Trophoblast cell (in vitro differentiated cells and primary cell): ENCODE measurements around the gene CNPPD1. TPM values are rescaled to one million over a fixed set of nuclear protein-coding genes. Genes with fewer than 3 reads are reported as not detected.

Experiments used
- DNase-seq, 2 donors: peaks; one replicate each; pipeline ENCODE4 v3.0.0-alpha.2; 2016
- H2AFZ ChIP-seq: 2 replicates; pipeline ENCODE4 v1.6.1; 2013; ENCODE audit warnings: low read length, moderate library complexity, mild to moderate bottlenecking; ENCODE audit not compliant: insufficient read depth, poor library complexity
- H2AK5ac ChIP-seq: 2 replicates; pipeline ENCODE4 v1.6.1; 2013; ENCODE audit warnings: mild to moderate bottlenecking, low read length
- H2BK120ac ChIP-seq: 2 replicates; pipeline ENCODE4 v1.6.1; 2013; ENCODE audit warnings: low read length, mild to moderate bottlenecking, moderate library complexity; ENCODE audit not compliant: insufficient read depth, poor library complexity
- H2BK12ac ChIP-seq: 2 replicates; pipeline ENCODE4 v1.6.1; 2013; ENCODE audit warnings: mild to moderate bottlenecking, low read length, moderate library complexity
- H2BK5ac ChIP-seq: 2 replicates; pipeline ENCODE4 v1.6.1; 2013; ENCODE audit warnings: low read length, low read depth, moderate library complexity, mild to moderate bottlenecking; ENCODE audit not compliant: poor library complexity
- H3K14ac ChIP-seq: 2 replicates; pipeline ENCODE4 v1.6.1; 2013; ENCODE audit warnings: mild to moderate bottlenecking, low read length
- H3K18ac ChIP-seq: 2 replicates; pipeline ENCODE4 v1.6.1; 2013; ENCODE audit warnings: mild to moderate bottlenecking, low read length
- H3K23ac ChIP-seq: 2 replicates; pipeline ENCODE4 v1.6.1; 2013; ENCODE audit warnings: low read length
- H3K27ac ChIP-seq: 2 replicates; pipeline ENCODE4 v1.5.1; 2013; ENCODE audit warnings: low read depth, mild to moderate bottlenecking, inconsistent platforms, low read length, moderate library complexity
- H3K27me3 ChIP-seq: 2 replicates; pipeline ENCODE4 v1.6.1; 2013; ENCODE audit warnings: inconsistent platforms, mild to moderate bottlenecking, low read length, moderate library complexity; ENCODE audit not compliant: insufficient read depth
- H3K36me3 ChIP-seq, 2 experiments: 1 replicate in 1 of 2; 2 replicates in 1 of 2; pipeline ENCODE4 v1.6.1; 2013; ENCODE audit warnings: low read length in 2 of 2, mild to moderate bottlenecking in 2 of 2, moderate library complexity in 1 of 2; ENCODE audit not compliant: insufficient read depth in 2 of 2, control insufficient read depth in 1 of 2
- H3K4ac ChIP-seq: 2 replicates; pipeline ENCODE4 v1.6.1; 2013; ENCODE audit warnings: low read depth, mild to moderate bottlenecking, low read length, moderate library complexity
- H3K4me1 ChIP-seq, 2 experiments: 1 replicate in 1 of 2; 2 replicates in 1 of 2; pipeline ENCODE4 v1.6.1; 2013; ENCODE audit warnings: low read length in 2 of 2, mild to moderate bottlenecking in 2 of 2, moderate library complexity in 1 of 2; ENCODE audit not compliant: insufficient read depth in 2 of 2, control insufficient read depth in 1 of 2
- H3K4me2 ChIP-seq: 2 replicates; pipeline ENCODE4 v1.6.1; 2013; ENCODE audit warnings: inconsistent platforms, mild to moderate bottlenecking, low read length, moderate library complexity
- H3K4me3 ChIP-seq: 2 replicates; pipeline ENCODE4 v1.5.1; 2013; ENCODE audit warnings: mild to moderate bottlenecking, low read depth, low read length, inconsistent platforms
- H3K79me1 ChIP-seq: one replicate; pipeline ENCODE4 v1.6.1; 2013; ENCODE audit warnings: low read length
- H3K79me2 ChIP-seq: 2 replicates; pipeline ENCODE4 v1.6.1; 2013; ENCODE audit warnings: low read length, mild to moderate bottlenecking; ENCODE audit not compliant: control insufficient read depth, insufficient read depth, poor library complexity
- H3K9ac ChIP-seq: 2 replicates; pipeline ENCODE4 v1.6.1; 2013; ENCODE audit warnings: mild to moderate bottlenecking, low read length
- H3K9me3 ChIP-seq: 2 replicates; pipeline ENCODE4 v1.6.1; 2013; ENCODE audit warnings: low read depth, mild to moderate bottlenecking, control low read depth, inconsistent platforms, low read length; ENCODE audit not compliant: insufficient read depth
- H4K12ac ChIP-seq: 2 replicates; pipeline ENCODE4 v1.6.1; 2013; ENCODE audit warnings: low read depth, mild to moderate bottlenecking, low read length, moderate library complexity
- H4K8ac ChIP-seq: 2 replicates; pipeline ENCODE4 v1.6.1; 2013; ENCODE audit warnings: low read depth, mild to moderate bottlenecking, low read length, moderate library complexity
- H4K91ac ChIP-seq: one replicate; pipeline ENCODE4 v1.6.1; 2013; ENCODE audit warnings: low read depth, mild to moderate bottlenecking, low read length, moderate library complexity
- WGBS: extraction: QIAGEN DNeasy Blood & Tissue Kit; methylation state at CpG from one replicate; pipeline ENCODE4 v1.1.7; 2013; ENCODE audit warnings: missing lambda C conversion rate; ENCODE audit not compliant: insufficient read length, insufficient coverage; ENCODE audit errors: extremely low coverage; 5-methylcytosine and 5-hydroxymethylcytosine counted together
- polyA plus RNA-seq: library from polyadenylated mRNA; stranded (reverse); fragments of 200-250 nt; gene quantifications from 2 replicates; pipeline ENCODE4 v1.2.3, GENCODE V29; 2013

CNPPD1 gene
- polyA plus RNA-seq = 18.0 and 19.3 TPM in 2 replicates

DNA sequence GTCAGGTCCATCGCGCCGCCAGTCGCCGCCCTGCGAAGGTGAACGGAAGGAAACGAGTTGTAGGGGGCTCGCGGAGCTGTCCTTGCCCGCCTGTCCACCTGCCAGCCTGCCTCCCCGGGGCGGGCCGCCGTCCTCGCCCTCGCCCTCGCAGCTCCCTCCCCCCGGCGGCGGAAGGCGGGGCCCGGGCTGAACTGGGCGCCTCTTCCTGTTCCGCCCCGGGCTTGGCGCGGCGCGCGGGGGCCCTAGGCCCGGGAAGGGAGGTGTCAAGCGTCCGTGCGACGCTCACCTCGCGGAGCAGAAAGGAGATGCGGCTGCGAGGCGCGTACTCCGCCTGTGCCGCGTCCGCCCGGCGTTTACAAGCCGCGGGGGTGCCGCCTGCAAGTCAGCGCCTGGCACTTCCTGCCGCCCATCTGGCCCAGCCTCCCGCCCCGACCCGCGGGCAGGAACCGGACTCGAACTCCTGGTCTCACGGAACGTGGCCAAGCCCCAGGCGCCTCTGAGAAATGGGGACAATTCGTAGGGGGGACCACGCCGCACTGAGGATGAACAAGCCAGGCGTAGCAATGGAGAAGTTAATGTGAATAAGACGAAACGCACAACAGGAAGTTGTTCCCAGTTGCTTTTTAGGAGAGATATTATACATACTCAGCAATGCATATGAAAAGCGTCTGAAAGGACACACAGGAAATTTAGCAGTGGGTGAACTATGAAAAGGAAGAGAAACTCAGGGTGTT is at the start of gene CNPPD1:
Gene CNPPD1, minus strand, starts transcription at position 108 of the 734 bp plus-strand sequence. Its CDS starts 97 bp downstream, at position 11.
- Histone ChIP-seq H2AK5ac (peak within 1 kb of the TSS; percentile 23), H3K14ac (peak within 1 kb of the TSS; percentile 96), H3K79me2 (peaks cover 7% of the 10 kb centered on the region), H3K23ac (no peak within 1 kb of the TSS), H3K4ac (peak within 1 kb of the TSS; percentile 76), H3K9me3 (no peaks in the 10 kb centered on the region), H4K12ac (peak within 1 kb of the TSS; percentile 84), H2BK5ac (peak within 1 kb of the TSS; percentile 93), H4K8ac (peak within 1 kb of the TSS; percentile 98), H3K9ac (peak within 1 kb of the TSS; percentile 89), H3K4me3 (peak within 1 kb of the TSS; percentile 84), H3K18ac (peak within 1 kb of the TSS; percentile 85), H2BK120ac (peak within 1 kb of the TSS; percentile 80), H3K36me3 (peaks cover 39 to 44% of the 10 kb centered on the region in 2 experiments), H4K91ac (peak within 1 kb of the TSS; percentile 91), H3K27ac (peak within 1 kb of the TSS; percentile 95), H2AFZ (peak within 1 kb of the TSS; percentile 89), H2BK12ac (no peak within 1 kb of the TSS), H3K4me1 (peaks cover 3 to 9% of the 10 kb centered on the region in 2 experiments), H3K79me1 (peaks cover 17% of the 10 kb centered on the region), H3K4me2 (peak within 1 kb of the TSS; percentile 99), H3K27me3 (no peaks in the 10 kb centered on the region)
- no CpG with 5 or more reads among the region's 69 CpGs for WGBS
- DNase-seq = peak; percentile 76 to 85

DNA sequence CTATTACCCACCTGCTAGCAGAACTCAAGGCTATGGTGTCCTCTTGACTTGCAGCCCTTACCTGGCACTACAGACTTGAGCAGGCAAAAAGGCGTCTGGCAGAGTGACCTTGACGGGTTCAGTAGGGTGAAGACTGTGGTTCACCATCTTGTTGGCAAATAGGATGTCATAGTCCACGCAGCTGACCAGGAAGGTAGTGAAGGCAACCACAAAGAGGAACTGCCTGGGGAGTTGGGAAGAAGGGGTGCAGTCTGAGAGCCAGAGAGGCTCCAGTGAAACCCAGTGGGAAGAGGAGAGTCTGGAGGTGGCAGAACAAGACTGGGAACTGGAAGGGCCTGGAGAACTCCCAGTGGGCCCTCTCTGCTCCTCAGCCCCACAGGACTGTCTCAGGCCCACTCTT is 48.6 kb upstream of the CNPPD1 start:
- Histone ChIP-seq H3K14ac (no peak overlapping the region), H4K12ac (no peak overlapping the region), H3K36me3 (peaks cover 53 to 56% of the 10 kb centered on the region in 2 experiments), H2BK5ac (no peak overlapping the region), H3K4me3 (no peak overlapping the region), H3K4me2 (no peak overlapping the region), H4K91ac (no peak overlapping the region), H2BK12ac (no peak overlapping the region), H3K4ac (no peak overlapping the region), H2BK120ac (no peak overlapping the region), H3K9ac (no peak overlapping the region), H3K23ac (no peak overlapping the region), H2AFZ (no peak overlapping the region), H3K4me1 (peaks cover 5 to 12% of the 10 kb centered on the region in 2 experiments), H3K79me2 (peaks cover 11% of the 10 kb centered on the region), H3K9me3 (no peaks in the 10 kb centered on the region), H3K79me1 (peaks cover 9% of the 10 kb centered on the region), H3K18ac (no peak overlapping the region), H2AK5ac (no peak overlapping the region), H4K8ac (no peak overlapping the region), H3K27me3 (no peaks in the 10 kb centered on the region), H3K27ac (no peak overlapping the region)
- no peak for DNase-seq
- no CpG with 5 or more reads among the region's 3 CpGs for WGBS

DNA sequence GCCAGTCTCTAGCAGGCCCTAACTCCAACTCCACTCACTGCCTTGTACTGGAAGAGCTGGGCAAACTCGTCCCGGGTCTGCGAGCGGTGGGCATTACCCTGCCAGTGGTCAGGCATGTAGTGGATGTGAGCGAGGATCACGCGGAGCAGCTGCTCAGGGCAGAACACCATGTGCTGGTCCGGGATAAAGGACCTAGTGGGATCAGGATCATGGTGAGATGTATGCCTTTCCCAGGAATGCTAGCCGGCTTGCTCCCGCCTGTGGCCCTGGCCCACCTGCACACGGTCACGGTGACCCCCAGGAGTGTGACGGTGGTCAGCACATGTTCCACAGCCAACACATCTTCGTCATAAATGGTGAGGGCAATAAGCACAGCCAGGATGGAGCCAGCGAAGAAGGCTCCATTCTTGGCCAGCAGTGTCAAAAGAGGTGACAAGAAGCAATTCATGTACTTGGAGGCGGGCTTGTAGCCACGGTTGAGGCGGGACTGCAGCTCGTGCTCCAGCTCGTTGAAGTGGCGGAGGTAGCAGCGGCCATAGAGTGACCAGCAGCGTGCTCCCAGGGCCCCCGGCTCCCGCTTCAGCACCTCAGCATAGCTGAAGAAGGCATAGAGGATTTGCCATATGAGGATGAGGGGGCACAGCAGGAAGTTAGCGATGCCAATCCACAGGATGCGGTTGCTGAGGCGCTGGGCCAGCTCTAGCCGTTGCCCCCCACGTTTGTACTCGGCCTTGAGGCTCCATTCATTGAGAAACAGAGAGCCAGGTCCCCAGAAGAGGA is 47.3 kb upstream of the CNPPD1 start:
- Histone ChIP-seq H3K14ac (no peak overlapping the region), H3K79me2 (peaks cover 7% of the 10 kb centered on the region), H3K4me2 (no peak overlapping the region), H3K27me3 (no peaks in the 10 kb centered on the region), H2AK5ac (no peak overlapping the region), H2BK120ac (no peak overlapping the region), H4K91ac (no peak overlapping the region), H3K4ac (no peak overlapping the region), H2BK12ac (no peak overlapping the region), H3K36me3 (peaks cover 59 to 63% of the 10 kb centered on the region in 2 experiments), H3K9ac (no peak overlapping the region), H3K4me1 (peaks cover 10 to 15% of the 10 kb centered on the region in 2 experiments), H4K8ac (no peak overlapping the region), H4K12ac (no peak overlapping the region), H3K9me3 (no peaks in the 10 kb centered on the region), H3K23ac (no peak overlapping the region), H3K18ac (no peak overlapping the region), H3K4me3 (no peak overlapping the region), H2BK5ac (no peak overlapping the region), H2AFZ (no peak overlapping the region), H3K79me1 (peaks cover 6% of the 10 kb centered on the region), H3K27ac (no peak overlapping the region)
- no CpG with 5 or more reads among the region's 31 CpGs for WGBS
- no peak for DNase-seq

DNA sequence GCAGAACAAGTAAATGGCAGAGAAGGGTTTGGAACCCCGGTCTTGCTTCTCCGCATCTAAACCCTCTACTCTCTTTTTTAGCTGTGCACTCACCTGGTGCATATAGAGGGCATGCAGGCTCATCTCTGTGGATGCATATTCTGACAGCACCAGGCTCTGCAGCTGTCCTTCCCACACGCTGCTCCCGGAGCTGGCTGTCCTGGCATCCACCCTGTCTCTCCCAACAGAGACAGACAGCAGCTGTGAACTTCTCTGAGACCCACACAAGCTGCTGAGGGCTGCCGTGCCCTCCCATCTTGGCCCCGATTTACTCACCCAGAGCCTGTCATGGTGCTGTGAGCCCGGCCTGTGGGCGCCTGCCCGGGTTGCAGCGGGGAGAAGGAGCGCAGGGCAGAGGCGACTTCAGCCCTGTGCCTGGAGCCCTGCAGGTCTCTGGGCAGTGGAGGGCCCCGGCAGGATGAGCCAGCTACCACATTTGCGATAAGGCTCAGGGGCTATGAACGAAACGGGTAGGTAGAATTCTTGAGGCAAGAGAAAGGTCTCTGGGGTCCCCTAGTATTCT is 45.3 kb upstream of the CNPPD1 start:
- Histone ChIP-seq H3K9me3 (no peaks in the 10 kb centered on the region), H3K36me3 (peaks cover 59 to 63% of the 10 kb centered on the region in 2 experiments), H3K4me1 (peaks cover 10 to 13% of the 10 kb centered on the region in 2 experiments), H2BK12ac (no peak overlapping the region), H3K4me2 (no peak overlapping the region), H3K79me2 (peaks cover 8% of the 10 kb centered on the region), H4K8ac (no peak overlapping the region), H4K12ac (no peak overlapping the region), H3K27me3 (no peaks in the 10 kb centered on the region), H2BK120ac (no peak overlapping the region), H2BK5ac (no peak overlapping the region), H3K9ac (no peak overlapping the region), H2AFZ (no peak overlapping the region), H4K91ac (no peak overlapping the region), H3K79me1 (peaks cover 12% of the 10 kb centered on the region), H3K23ac (no peak overlapping the region), H2AK5ac (no peak overlapping the region), H3K27ac (no peak overlapping the region), H3K14ac (no peak overlapping the region), H3K4ac (no peak overlapping the region), H3K18ac (no peak overlapping the region), H3K4me3 (no peak overlapping the region)
- no peak for DNase-seq
- WGBS = no CpG with 5 or more reads among the region's 16 CpGs
